DMS79 (cell line): ENCODE data around the gene ADSS1.

Experiments
- DNase-seq: peaks from one replicate; lab custom pipeline; 2025; lab: John Stamatoyannopoulos, UW

ADSS1 gene

GRCh38 chr14:104734051-104734587 is 10.1 kb downstream of the ADSS1 start:
- no peak for DNase-seq

DNA sequence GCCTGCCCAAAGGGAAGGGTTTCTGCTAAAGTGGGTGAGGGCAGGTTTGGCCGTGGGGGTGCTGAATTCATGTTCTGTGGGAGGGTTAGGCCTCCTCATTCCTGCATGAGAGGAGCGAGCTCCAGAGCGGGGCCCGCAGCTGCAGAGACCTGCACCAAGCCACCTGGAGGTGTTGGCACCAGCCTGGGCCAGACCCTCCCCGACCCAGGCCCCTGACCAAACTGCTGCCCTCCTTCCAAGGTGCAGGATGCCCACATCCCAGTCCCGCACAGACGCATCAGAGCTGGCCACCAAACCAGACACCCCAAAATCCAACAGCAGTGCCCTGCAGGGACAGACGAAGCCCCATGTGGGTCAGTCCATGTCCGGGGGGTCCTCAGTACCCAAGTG is 10.6 kb downstream of the ADSS1 start:
- no peak for DNase-seq

GRCh38 chr14:104734991-104735779 is 11.2 kb downstream of the ADSS1 start:
- no peak for DNase-seq

GRCh38 chr14:104735830-104736642 is 12.0 kb downstream of the ADSS1 start:
- DNase-seq: no peak

GRCh38 chr14:104738375-104739019 is 14.5 kb downstream of the ADSS1 start:
- no peak for DNase-seq

- no peak for DNase-seq
These were observed 15.0 kb downstream of the ADSS1 start for GRCh38 chr14:104739026-104739425.

DNA sequence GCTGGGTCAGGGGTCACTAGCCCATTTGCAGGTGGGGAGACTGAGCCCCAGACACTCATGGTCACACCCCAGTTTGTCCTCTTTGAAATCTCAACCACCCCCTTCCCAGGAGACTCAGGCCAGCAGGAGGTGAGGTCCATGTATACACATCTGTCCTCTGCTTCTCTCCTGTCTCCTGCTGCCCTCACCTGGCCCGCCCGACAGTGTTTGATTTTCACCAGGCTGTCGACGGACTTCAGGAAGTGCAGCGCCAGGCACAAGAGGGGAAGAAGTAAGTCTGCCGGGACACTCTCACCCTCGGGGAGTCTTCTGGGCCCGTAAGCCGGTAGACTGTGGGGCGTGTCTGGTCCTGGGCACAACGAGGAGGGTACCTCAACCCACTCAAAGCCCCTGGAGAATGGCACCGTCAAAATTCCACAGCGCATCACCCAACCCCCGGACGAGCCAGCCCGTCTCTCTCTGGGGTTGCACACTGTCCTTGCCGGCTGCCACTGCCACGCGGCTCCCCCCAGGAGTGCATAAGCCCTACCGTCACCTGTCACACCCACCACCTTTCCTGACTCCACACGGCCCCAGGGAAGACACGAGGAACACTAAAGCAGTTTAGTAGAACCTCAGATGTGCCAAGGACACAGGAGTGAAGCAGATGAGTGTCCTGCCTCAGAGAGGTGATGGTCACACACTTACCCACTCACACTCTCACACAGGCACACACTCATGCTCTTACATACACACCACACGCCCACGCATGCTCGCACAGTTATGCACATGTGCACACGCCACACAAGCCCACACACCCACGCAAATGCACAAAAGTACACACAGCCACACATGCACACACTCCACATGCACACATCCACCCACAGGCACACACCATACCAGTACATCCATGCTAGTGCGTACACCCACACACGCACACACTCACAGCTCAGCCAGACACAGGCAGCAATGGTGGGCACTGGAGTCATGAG is 15.8 kb downstream of the ADSS1 start:
- DNase-seq: no peak

GRCh38 chr14:104741108-104741802 is 17.2 kb downstream of the ADSS1 start:
- DNase-seq: no peak

- no peak for DNase-seq
These were observed 17.8 kb downstream of the ADSS1 start for GRCh38 chr14:104741803-104742251.

DNA sequence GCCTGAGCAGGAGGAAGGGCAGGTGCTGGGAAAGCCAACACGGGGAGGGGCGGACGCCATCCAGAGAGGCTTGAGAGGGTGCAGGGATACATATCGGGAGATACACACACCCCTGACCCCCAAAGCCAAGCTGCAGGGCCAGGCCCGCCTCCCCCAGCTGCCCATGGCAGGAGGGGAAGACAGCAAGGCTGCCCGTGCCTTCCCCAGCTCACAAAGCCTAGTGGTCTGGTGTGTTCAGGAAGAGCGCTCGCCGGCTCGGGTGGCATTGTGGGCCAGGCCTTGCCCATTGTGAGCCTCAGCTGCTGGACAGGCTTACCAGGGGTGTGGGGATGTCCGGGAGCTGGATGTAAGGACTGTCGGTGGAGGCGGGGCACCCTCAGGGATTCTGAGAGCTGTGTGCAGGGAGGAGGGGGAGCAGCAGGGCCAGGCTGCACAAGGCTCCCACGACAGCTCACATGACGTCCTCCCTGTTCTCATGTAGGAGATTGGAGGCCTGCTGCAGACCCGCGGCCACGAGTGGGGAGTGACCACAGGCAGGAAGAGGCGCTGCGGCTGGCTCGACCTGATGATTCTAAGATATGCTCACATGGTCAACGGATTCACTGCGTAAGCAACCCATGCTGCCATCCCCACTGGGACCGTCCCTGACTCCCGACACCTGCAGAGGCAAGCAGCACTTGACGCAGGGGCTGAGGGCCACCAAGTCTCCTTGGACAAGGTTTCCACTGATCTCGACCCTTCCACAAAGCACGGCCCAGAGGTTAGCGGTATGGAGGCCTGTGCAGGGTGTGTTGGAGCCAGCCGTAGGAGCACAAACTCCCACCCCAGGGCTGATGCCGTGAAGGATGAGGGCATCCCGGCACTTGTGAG is 18.8 kb downstream of the ADSS1 start:
- DNase-seq: no peak

DNA sequence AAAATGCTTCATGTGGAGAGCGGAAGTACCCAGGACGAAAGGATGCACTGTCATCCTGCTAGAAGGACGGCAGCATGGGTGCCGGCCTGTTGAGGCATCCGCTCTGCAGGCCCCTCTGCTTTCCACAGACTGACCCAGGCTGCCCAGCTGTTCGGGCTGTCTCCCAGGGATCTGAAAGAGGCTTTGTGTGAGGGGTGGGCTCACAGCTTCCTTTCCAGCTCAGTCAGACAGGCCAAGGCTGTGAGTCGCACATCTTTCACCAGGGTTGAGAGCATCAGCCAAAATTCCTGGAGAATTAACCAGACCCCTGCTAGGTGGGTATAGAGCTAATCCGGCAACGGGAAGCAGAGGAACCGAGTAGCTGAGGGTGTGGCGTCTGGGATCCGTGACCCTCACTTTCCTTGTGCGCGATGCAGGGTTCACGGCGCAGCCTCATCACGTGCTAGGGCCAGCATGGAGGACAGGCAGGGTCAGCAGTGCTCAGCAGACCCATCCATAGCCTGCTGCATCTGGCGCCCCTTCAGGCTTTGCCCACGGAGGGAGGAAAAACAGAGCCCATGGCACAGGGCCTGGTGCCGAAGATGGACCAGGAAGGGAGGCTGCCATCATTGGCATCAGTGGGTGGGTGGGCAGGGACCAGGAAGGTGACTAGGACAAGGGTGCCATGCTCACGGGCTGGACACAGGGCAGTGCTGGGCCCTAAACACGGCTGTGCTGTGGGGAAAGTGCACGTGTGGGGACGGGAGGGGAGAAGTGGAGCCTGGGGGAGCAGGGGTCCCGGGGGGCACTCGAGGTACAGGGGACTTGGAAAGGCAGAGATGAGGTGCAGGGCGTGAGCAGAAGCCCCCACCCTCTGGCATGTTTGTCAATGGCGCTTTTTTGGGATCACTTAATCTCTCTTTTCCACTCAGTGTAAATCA is 19.7 kb downstream of the ADSS1 start:
- no peak for DNase-seq

GRCh38 chr14:104744484-104744883 is 20.5 kb downstream of the ADSS1 start:
- DNase-seq: no peak

- DNase-seq: no peak
These were observed 21.4 kb downstream of the ADSS1 start for GRCh38 chr14:104745431-104745830.

GRCh38 chr14:104746071-104746545 is 22.1 kb downstream of the ADSS1 start:
- DNase-seq: no peak

DNA sequence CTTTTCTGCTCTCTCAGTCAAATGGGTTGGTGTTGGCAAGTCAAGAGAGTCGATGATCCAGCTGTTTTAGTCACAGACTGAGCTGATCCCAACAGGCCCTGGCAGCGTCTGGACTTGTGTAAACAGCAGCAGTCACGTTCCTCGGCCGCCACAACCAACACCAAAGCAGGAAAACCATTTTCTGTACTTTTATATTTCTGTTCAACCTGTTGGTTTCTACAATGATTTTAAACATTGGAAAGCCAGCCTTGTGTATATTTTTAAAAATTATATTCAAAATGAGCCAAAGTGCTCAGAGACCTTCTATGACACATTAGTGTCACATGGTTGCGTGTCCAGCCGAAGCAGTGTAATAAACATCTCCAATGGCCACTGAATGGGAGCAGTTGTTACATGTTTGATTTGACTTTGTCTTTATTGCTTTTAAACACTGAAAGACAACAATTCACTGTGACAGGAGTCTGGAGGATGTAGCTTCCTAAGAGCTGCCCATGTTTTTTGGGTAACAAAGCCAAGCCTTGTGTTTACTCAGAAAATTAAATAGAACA is 23.0 kb downstream of the ADSS1 start:
- DNase-seq: no peak

GRCh38 chr14:104747876-104748275 is 23.8 kb downstream of the ADSS1 start:
- no peak for DNase-seq

GRCh38 chr14:104749111-104749649 is 25.2 kb downstream of the ADSS1 start:
- DNase-seq: no peak
